ENCODE results near the gene TRPC6. TPM values are rescaled to one million over a fixed set of nuclear protein-coding genes. Genes with fewer than 3 reads are reported as not detected.

The TRPC6 gene
- total RNA-seq, 1 donor from 2014 or later = 0.05 TPM

DNA sequence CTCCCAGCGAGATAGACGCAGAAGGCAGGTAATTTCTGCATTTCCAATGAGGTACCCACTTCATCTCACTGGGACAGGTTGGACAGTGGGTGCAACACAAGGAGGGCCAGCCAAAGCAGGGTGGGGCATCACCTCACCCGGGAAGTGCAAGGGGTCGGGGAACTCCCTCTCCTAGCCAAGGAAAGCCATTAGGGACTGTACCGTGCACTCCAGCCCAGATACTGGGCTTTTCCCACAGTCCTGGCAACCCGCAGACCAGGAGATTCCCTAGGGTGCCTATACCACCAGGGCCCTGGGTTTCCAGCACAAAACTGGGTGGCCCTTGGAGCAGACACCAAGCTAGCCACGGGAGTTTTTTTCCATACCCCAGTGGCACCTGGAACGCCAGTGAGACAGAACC is 17.2 kb downstream of the TRPC6 start:
- no peak for DNase-seq (ENCODE audit: low spot score, unreplicated experiment)
- H3K27ac Mint-ChIP-seq = no peak overlapping the region
- peaks cover 2% of the 10 kb centered on the region for H3K4me1 Mint-ChIP-seq (ENCODE audit: low read depth)
- H3K27me3 Mint-ChIP-seq = no peaks in the 10 kb centered on the region
- TF ChIP-seq, protein P1, sequence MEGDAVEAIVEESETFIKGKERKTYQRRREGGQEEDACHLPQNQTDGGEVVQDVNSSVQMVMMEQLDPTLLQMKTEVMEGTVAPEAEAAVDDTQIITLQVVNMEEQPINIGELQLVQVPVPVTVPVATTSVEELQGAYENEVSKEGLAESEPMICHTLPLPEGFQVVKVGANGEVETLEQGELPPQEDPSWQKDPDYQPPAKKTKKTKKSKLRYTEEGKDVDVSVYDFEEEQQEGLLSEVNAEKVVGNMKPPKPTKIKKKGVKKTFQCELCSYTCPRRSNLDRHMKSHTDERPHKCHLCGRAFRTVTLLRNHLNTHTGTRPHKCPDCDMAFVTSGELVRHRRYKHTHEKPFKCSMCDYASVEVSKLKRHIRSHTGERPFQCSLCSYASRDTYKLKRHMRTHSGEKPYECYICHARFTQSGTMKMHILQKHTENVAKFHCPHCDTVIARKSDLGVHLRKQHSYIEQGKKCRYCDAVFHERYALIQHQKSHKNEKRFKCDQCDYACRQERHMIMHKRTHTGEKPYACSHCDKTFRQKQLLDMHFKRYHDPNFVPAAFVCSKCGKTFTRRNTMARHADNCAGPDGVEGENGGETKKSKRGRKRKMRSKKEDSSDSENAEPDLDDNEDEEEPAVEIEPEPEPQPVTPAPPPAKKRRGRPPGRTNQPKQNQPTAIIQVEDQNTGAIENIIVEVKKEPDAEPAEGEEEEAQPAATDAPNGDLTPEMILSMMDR (IDR thresholded peaks at IDR 0.05; ENCODE audit: unreplicated experiment) = no peak
- no peaks in the 10 kb centered on the region for H3K36me3 Mint-ChIP-seq (ENCODE audit: insufficient read depth)
- peaks cover 3% of the 10 kb centered on the region for H3K9me3 Mint-ChIP-seq (ENCODE audit: low read depth)
- no peak overlapping the region for H3K4me3 Mint-ChIP-seq (ENCODE audit: low read depth)

DNA sequence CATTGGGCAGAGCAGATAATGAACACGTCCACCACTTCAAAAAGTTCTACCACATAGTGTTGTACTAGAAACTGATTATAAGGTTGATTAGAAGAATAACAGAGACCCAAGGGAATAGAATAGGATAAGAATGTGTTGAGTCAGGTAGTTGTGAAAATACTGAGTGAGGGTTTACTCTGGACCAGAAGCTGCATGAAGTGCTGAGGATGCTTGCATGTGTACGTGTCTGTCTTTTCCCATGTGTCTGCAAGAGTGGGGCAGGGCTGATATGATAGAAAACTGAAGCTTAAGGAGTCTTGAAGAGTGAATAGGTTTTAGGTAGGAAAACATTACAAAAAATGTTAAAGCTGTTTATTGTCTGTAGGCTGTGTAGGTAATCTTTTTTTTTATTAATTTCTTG is 20.6 kb downstream of the TRPC6 start:
- Mint-ChIP-seq H3K9me3 (ENCODE audit: low read depth) (no peaks in the 10 kb centered on the region), H3K27me3 (no peaks in the 10 kb centered on the region), H3K36me3 (ENCODE audit: insufficient read depth) (no peaks in the 10 kb centered on the region), H3K4me3 (ENCODE audit: low read depth) (no peak overlapping the region), H3K27ac (no peak overlapping the region), H3K4me1 (ENCODE audit: low read depth) (peaks cover 2% of the 10 kb centered on the region)
- no peak for DNase-seq (ENCODE audit: low spot score, unreplicated experiment)
- TF ChIP-seq, protein P1 (IDR thresholded peaks at IDR 0.05; ENCODE audit: unreplicated experiment) = no peak

DNA sequence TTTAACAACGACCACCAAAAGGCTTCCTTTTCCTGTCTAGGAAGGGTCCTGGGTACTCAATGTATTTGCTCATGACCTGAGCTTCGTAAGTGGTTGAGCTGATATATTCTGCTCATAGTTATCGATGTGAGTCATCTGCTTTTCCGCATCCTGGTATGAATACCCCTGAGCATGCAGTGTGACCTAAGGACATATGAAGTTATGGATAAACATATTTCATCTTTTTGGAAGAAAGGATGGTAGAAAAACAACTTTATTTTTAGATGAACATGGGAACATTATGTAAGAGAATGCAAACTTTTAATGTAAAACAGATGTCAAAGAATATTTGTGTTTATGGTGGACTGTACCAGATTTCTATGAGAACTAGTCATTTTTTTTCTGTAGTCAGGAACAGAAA is 28.4 kb downstream of the TRPC6 start:
- Mint-ChIP-seq H3K27ac (no peak overlapping the region), H3K4me3 (ENCODE audit: low read depth) (no peak overlapping the region), H3K4me1 (ENCODE audit: low read depth) (no peaks in the 10 kb centered on the region), H3K36me3 (ENCODE audit: insufficient read depth) (no peaks in the 10 kb centered on the region), H3K9me3 (ENCODE audit: low read depth) (no peaks in the 10 kb centered on the region), H3K27me3 (no peaks in the 10 kb centered on the region)
- TF ChIP-seq, protein P1 (IDR thresholded peaks at IDR 0.05; ENCODE audit: unreplicated experiment) = no peak
- no peak for DNase-seq (ENCODE audit: low spot score, unreplicated experiment)

DNA sequence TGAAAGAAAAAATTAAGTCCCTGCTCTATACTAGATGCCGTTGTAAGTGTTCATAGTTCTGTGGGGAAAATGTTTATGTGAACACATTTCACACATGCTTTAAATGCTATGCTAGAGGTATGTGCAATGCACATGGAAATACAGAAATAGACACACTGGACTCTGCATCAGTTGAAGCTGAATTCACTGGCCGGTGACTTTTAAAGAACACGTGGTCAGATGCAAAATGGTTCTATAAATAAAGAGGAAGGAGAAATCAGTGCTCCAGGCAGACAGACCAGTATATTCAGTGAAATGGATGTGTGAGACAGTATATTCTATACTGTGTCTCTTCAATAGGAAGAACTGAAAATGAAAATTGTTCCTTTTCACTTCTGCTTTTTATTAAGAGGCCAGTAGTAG is 29.9 kb downstream of the TRPC6 start:
- H3K4me1 Mint-ChIP-seq (ENCODE audit: low read depth) = no peaks in the 10 kb centered on the region
- H3K9me3 Mint-ChIP-seq (ENCODE audit: low read depth) = no peaks in the 10 kb centered on the region
- H3K27ac Mint-ChIP-seq = no peak overlapping the region
- H3K27me3 Mint-ChIP-seq = no peaks in the 10 kb centered on the region
- H3K36me3 Mint-ChIP-seq (ENCODE audit: insufficient read depth) = no peaks in the 10 kb centered on the region
- no peak for DNase-seq (ENCODE audit: low spot score, unreplicated experiment)
- TF ChIP-seq, protein P1 (IDR thresholded peaks at IDR 0.05; ENCODE audit: unreplicated experiment) = no peak
- no peak overlapping the region for H3K4me3 Mint-ChIP-seq (ENCODE audit: low read depth)

DNA sequence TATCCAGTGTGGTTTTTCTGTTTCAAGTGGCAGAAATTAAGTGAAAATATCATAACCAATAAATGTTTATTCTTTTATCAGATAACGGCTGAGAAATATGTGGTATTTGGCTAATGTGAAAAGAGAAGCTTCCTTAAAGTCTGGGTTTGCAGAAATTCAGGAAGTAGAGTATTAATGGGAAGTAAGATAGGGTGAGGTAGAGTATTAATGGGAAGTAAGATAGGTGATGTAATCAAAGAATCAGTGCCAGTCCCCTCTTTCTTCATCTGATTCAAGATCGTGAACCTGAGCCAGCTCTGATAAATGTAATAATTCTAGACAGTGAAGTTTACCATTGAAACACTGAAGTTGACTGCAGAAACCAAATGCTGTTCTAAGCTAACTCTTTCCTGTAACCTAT is 30.9 kb downstream of the TRPC6 start:
- H3K4me1 Mint-ChIP-seq (ENCODE audit: low read depth) = no peaks in the 10 kb centered on the region
- no peaks in the 10 kb centered on the region for H3K27me3 Mint-ChIP-seq
- H3K36me3 Mint-ChIP-seq (ENCODE audit: insufficient read depth) = no peaks in the 10 kb centered on the region
- H3K27ac Mint-ChIP-seq = no peak overlapping the region
- H3K4me3 Mint-ChIP-seq (ENCODE audit: low read depth) = no peak overlapping the region
- TF ChIP-seq, protein P1 (IDR thresholded peaks at IDR 0.05; ENCODE audit: unreplicated experiment) = no peak
- no peak for DNase-seq (ENCODE audit: low spot score, unreplicated experiment)
- no peaks in the 10 kb centered on the region for H3K9me3 Mint-ChIP-seq (ENCODE audit: low read depth)
